Thyroid gland (tissue), 4 donors: ENCODE data around the gene MIB2.

Experiments used
- POLR2A ChIP-seq, 2 donors: fragments of 450-650 bp; IDR thresholded peaks; one replicate each; pipeline ENCODE4 v1.6.1; 2017; ENCODE audit warnings: antibody characterized with exemption in 2 of 2, mild to moderate bottlenecking in 2 of 2, moderate library complexity in 1 of 2
- TF ChIP-seq, protein P1 (sequence below), 6 experiments: fragments of 200-600 bp in 3 of 6; fragments of 450-650 bp in 3 of 6; sonication (generic) in 3 of 6; IDR thresholded peaks; one replicate each; pipeline ENCODE4 v1.5.1; 2016 to 2019; ENCODE audit warnings: antibody characterized with exemption in 6 of 6, mild to moderate bottlenecking in 2 of 6, inconsistent platforms in 1 of 6, moderate library complexity in 1 of 6

DNA sequence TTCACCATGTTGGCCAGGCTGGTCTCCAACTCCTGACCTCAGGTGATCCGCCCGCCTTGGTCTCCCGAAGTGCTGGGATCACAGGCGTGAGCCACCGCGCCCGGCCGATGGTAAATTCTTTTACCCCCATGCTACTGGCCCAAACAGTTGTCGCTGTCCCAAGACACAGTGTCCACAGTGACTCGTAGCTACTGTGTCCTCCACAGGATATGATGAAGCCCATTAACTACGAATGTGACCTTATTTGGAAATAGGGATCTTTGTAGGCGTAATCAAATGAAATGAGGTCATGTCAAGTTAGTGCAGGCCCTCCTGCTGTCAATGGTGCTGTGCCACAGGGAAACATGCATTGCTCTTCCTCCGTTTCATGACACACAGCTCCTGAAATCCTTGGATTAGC lies 23.8 kb upstream of the MIB2 start:
- TF ChIP-seq, protein P1, sequence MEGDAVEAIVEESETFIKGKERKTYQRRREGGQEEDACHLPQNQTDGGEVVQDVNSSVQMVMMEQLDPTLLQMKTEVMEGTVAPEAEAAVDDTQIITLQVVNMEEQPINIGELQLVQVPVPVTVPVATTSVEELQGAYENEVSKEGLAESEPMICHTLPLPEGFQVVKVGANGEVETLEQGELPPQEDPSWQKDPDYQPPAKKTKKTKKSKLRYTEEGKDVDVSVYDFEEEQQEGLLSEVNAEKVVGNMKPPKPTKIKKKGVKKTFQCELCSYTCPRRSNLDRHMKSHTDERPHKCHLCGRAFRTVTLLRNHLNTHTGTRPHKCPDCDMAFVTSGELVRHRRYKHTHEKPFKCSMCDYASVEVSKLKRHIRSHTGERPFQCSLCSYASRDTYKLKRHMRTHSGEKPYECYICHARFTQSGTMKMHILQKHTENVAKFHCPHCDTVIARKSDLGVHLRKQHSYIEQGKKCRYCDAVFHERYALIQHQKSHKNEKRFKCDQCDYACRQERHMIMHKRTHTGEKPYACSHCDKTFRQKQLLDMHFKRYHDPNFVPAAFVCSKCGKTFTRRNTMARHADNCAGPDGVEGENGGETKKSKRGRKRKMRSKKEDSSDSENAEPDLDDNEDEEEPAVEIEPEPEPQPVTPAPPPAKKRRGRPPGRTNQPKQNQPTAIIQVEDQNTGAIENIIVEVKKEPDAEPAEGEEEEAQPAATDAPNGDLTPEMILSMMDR (IDR thresholded peaks at IDR 0.05): no peak
- no peak for TF ChIP-seq POLR2A (IDR thresholded peaks at IDR 0.05)
